ENCODE measurements around the gene OSTM1. TPM values are rescaled to one million over a fixed set of nuclear protein-coding genes. Genes with fewer than 3 reads are reported as not detected.
"Not testable (repeated sequence)": the region's sequence is repeated elsewhere in the genome, so short reads cannot be mapped to it uniquely, and the experiment has no call there.

Gene OSTM1
- total and polyA plus RNA-seq, 10 donors = 12.5 to 146 (median 57.0) TPM

DNA sequence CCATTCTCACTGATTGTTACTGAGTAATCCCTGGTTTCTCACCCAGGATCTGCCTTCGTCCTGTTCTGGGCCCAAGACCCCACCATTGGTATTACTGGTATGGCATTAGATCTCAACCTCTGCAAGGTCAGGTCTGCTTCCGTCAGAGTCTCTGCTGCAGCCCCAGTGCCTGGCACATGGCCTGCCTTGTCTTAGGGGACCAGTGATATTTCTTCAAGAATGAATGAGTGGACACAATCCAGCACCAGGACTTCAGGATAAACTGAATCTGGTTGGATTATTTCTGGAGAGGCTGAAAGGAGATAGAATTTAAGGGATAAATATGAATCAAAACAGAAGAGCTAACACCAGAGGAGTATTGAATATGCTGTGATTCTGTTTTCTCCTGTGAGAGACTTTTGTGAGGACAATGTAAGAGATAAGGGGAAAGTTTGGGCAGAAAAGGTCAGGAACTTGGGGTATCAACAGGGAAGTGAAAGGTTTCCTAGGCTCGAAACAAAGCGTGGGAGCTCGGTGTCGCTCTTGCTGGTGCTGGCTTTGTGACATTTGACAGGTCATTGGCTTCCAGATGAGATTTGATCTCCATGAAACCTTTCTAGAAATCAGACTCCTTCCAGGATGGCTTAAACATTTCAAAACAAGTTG, 53.9 kb downstream of the OSTM1 start:
- H3K4me1 ChIP-seq = no peaks in the 10 kb centered on the region
- intact Hi-C loops (cut with DNase I; ENCODE audit: low total_unique reads) = no loop called here
- no peak for TF ChIP-seq POLR2AphosphoS5 (IDR thresholded peaks at IDR 0.05)
- no peak for TF ChIP-seq POLR2A (IDR thresholded peaks at IDR 0.05)
- TF ChIP-seq, protein P1, sequence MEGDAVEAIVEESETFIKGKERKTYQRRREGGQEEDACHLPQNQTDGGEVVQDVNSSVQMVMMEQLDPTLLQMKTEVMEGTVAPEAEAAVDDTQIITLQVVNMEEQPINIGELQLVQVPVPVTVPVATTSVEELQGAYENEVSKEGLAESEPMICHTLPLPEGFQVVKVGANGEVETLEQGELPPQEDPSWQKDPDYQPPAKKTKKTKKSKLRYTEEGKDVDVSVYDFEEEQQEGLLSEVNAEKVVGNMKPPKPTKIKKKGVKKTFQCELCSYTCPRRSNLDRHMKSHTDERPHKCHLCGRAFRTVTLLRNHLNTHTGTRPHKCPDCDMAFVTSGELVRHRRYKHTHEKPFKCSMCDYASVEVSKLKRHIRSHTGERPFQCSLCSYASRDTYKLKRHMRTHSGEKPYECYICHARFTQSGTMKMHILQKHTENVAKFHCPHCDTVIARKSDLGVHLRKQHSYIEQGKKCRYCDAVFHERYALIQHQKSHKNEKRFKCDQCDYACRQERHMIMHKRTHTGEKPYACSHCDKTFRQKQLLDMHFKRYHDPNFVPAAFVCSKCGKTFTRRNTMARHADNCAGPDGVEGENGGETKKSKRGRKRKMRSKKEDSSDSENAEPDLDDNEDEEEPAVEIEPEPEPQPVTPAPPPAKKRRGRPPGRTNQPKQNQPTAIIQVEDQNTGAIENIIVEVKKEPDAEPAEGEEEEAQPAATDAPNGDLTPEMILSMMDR (IDR thresholded peaks at IDR 0.05 in 8 of 11, conservative IDR thresholded peaks at IDR 0.05 in 3 of 11) = no peak
- no peaks in the 10 kb centered on the region for H3K36me3 ChIP-seq
- peaks cover 0 to 14% (median 4%) of the 10 kb centered on the region in 8 donors for H3K9me3 ChIP-seq
- no peak for DNase-seq
- no peaks in the 10 kb centered on the region for H3K27me3 ChIP-seq (replicated peaks in 1 of 7)
- H3K4me3 ChIP-seq = no peak overlapping the region
- H3K27ac ChIP-seq = no peak overlapping the region
- 81 to 89% (median 83%) methylated on average over 6 of the region's 6 CpGs for WGBS, 5 donors

DNA sequence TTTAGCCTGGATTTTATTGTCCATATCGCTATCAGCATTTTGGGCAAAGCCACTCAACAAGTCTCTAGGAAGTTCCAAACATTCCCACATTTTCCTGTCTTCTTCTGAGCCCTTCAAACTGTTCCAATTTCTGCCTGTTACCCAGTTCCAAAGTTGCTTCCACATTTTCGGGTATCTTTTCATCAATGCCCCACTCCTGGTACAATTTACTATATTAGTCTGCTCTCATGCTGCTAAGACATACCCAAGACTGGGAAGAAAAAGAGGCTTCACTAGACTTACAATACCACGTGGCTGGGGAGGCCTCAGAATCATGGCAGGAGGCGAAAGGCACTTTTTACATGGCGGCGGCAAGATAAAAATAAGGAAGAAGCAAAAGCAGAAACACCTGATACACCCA, 58.3 kb downstream of the OSTM1 start:
- H3K9me3 ChIP-seq = peaks cover 0 to 26% (median 4%) of the 10 kb centered on the region in 8 donors
- intact Hi-C loops (cut with DNase I; ENCODE audit: low total_unique reads); H3K36me3 ChIP-seq; H3K4me1 ChIP-seq; H3K4me3 ChIP-seq; H3K27me3 ChIP-seq (replicated peaks in 1 of 7); H3K27ac ChIP-seq; DNase-seq: not testable (repeated sequence)
- 88 to 92% (median 91%) methylated on average over 6 of the region's 6 CpGs for WGBS, 5 donors

DNA sequence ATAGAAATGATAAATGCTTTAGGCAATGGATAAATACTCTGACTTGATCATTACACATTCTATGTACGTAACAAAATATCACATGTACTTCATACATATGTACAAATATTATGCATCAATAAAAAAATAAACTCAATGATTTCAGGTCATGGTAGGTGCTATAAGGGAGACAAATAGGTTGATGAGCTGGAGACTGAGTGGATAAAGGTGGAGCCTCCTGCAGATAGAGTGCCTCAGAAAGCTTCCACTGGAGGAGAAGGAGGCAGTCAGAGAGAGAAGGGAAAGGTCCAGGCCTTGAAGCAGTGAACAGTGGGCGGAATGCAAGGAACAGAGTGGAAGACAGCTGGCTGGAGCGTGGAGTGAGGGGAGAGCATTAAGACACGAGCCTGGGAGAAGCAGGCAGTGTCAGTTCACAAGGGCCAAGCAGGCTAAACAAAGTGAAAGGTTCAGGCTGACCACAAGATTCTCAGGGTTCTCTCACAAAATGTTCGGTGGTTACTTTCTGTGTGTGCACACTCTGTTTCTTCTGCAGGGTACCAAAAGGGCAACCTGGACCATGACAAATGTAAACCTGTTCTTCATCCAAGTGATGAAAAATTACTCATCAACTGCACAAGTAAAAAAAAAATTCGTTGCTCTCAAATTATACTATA, 60.6 kb downstream of the OSTM1 start:
- H3K4me3 ChIP-seq = no peak overlapping the region
- H3K27me3 ChIP-seq (replicated peaks in 1 of 7) = no peaks in the 10 kb centered on the region
- DNase-seq = no peak
- H3K36me3 ChIP-seq = peaks cover 0 to 3% (median 0%) of the 10 kb centered on the region in 6 donors
- no peaks in the 10 kb centered on the region for H3K4me1 ChIP-seq
- H3K9me3 ChIP-seq = peaks cover 0 to 47% (median 19%) of the 10 kb centered on the region in 8 donors
- no peak overlapping the region for H3K27ac ChIP-seq
- TF ChIP-seq POLR2AphosphoS5 (IDR thresholded peaks at IDR 0.05) (no peak), POLR2A (IDR thresholded peaks at IDR 0.05) (no peak)
- TF ChIP-seq, protein P1 (IDR thresholded peaks at IDR 0.05 in 8 of 11, conservative IDR thresholded peaks at IDR 0.05 in 3 of 11) = no peak
- WGBS, 5 donors = 68 to 87% (median 75%) methylated on average over 6 of the region's 6 CpGs
- intact Hi-C loops (cut with DNase I; ENCODE audit: low total_unique reads) = no loop called here

DNA sequence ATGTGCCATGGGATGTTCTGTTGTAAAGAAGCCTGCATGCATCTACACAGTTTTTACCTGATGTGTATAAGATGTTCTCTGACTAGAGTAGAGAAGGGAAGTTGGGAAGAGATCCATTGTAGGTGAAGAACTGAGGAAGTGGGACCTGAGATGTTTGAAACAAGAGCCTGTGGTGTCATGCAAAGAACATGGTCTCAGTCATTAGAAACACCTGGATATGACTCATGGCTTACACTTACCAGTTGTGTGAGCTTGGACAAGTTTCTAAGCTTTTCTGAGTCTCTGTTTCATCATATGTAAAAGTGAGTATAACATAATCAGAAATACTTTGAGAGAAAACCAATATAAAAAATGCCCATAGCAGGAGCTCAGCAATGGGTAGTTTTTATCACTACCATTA, 64.6 kb downstream of the OSTM1 start:
- TF ChIP-seq POLR2AphosphoS5 (IDR thresholded peaks at IDR 0.05) (no peak), POLR2A (IDR thresholded peaks at IDR 0.05) (no peak)
- TF ChIP-seq, protein P1 (IDR thresholded peaks at IDR 0.05 in 8 of 11, conservative IDR thresholded peaks at IDR 0.05 in 3 of 11) = no peak
- intact Hi-C loops (cut with DNase I; ENCODE audit: low total_unique reads) = no loop called here
- DNase-seq = no peak
- H3K4me1 ChIP-seq = no peaks in the 10 kb centered on the region
- peaks cover 0 to 3% (median 0%) of the 10 kb centered on the region in 6 donors for H3K36me3 ChIP-seq
- no peak overlapping the region for H3K27ac ChIP-seq
- peaks cover 0 to 39% (median 27%) of the 10 kb centered on the region in 8 donors for H3K9me3 ChIP-seq
- no peak overlapping the region for H3K4me3 ChIP-seq
- H3K27me3 ChIP-seq (replicated peaks in 1 of 7) = no peaks in the 10 kb centered on the region

DNA sequence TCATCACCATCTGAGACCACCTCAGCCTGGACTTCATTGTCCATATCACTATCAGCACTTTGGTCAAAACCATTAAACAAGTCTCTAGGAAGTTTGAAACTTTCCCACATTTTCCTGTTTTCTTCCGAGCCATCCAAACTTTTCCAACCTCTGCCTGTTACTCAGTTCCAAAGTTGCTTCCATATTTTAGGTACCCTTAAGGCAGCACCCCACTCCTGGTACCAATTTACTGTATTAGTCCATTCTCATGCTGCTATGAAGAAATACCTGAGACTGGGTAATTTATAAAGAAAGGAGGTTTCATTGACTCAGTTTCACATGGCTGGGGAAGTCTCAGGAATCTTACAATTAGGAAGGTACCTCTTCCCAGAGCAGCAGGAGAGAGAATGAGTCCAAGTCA, 65.3 kb downstream of the OSTM1 start:
- H3K4me3 ChIP-seq; H3K36me3 ChIP-seq; DNase-seq; intact Hi-C loops (cut with DNase I; ENCODE audit: low total_unique reads); H3K27me3 ChIP-seq (replicated peaks in 1 of 7); H3K27ac ChIP-seq; H3K4me1 ChIP-seq: not testable (repeated sequence)
- WGBS, 5 donors = 90 to 97% (median 93%) methylated on average over 1 of the region's 1 CpG
- peaks cover 0 to 33% (median 27%) of the 10 kb centered on the region in 8 donors for H3K9me3 ChIP-seq
